Stimulated activated CD8-positive, alpha-beta memory T cell treated with anti-CD3 and anti-CD28 coated beads, Interleukin-15, amount 100 ng/mL, for 4 hours (primary cell): ENCODE measurements around the gene ARHGEF12.

Experiments used
- DNase-seq, 2 donors: peaks; one replicate each; pipeline ENCODE4 v3.0.0-alpha.2; 2020; ENCODE audit warnings: low read depth in 2 of 2

The ARHGEF12 gene

GRCh38 chr11:120536797-120537169 is 200.6 kb downstream of the ARHGEF12 start:
- DNase-seq: no peak

GRCh38 chr11:120537996-120538395 is 201.8 kb downstream of the ARHGEF12 start:
- no peak for DNase-seq

- DNase-seq: no peak
These were observed 202.5 kb downstream of the ARHGEF12 start for GRCh38 chr11:120538707-120539106.
